HG02678 (cell line): ENCODE data around the gene HCN1.
"Not testable (repeated sequence)": the region's sequence is repeated elsewhere in the genome, so short reads cannot be mapped to it uniquely, and the experiment has no call there.

Source experiments
- ATAC-seq: cut with Tn5 transposase; IDR thresholded peaks from one replicate; pipeline ENCODE4 v1.9.1; 2021; ENCODE audit warnings: mild to moderate bottlenecking, moderate library complexity; ENCODE audit not compliant: unreplicated experiment

The HCN1 gene

DNA sequence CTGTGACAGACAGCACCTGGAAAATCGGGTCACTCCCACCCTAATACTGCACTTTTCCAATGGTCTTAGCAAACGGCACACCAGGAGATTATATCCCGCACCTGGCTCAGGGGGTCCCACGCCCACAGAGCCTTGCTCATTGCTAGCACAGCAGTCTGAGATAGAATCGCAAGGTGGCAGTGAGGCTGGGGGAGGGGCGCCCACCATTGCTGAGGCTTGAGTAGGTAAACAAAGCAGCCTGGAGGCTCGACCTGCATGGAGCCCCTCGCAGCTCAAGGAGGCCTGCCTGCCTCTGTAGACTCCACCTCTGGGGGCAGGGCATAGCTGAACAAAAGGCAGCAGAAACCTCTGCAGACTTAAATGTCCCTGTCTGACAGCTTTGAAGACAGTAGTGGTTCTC is 383.6 kb downstream of the HCN1 start:
- not testable (repeated sequence) for ATAC-seq

DNA sequence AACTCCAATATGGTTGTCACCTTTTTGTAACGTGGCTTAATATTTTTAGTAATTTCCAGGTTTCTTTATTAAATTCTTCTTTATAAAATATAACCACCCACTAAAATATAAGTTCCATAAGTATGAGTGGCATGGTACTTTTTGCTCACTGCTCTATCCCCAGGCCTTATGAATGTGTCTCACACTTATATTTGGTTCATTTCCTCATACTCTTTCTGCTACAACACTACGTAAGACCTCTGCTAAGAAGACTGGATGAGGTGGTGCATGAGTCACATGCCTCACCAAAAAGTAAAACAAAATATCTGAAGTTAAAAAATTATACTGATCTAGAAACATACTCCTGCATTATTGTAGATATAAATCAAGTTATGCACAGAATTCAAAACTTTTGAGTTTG is 400.9 kb downstream of the HCN1 start:
- no peak for ATAC-seq

DNA sequence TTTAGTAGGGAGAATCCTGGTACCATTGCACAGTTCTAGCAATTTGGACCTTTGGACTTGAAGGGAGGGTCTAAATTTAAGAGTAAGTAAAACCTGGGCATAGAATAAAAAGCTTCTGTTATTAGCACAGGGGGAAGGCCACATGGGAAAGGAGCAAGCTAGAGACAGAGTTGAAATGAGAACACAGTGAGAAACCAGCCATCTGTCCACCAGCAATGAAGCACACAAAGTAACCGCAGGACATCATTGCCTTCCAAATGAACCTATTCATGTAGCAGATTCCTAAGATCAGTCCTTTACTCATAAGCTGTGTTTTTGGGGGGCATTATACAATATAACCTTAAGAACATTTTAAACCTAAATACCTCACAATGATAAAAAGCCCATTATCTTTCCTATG is 407.4 kb downstream of the HCN1 start:
- ATAC-seq = no peak

DNA sequence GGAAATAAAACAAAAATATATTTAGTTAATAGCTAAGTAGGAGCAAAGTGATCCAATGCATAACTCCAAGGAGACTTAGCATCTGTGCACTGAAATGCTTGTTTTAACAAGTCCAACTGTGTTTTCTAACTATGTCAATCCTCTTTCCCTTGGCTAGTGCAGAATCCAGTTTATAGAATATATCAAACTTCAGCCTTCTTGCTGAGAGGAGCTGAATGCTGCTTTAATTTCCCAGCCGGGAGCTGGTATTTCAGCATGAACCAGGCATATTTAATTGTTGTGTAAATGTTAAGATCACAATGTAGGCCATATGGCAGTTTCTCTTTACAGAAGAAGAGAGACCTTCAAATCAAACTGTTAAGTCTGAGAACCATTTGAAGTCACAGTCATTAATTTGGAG is 411.7 kb downstream of the HCN1 start:
- ATAC-seq = no peak

DNA sequence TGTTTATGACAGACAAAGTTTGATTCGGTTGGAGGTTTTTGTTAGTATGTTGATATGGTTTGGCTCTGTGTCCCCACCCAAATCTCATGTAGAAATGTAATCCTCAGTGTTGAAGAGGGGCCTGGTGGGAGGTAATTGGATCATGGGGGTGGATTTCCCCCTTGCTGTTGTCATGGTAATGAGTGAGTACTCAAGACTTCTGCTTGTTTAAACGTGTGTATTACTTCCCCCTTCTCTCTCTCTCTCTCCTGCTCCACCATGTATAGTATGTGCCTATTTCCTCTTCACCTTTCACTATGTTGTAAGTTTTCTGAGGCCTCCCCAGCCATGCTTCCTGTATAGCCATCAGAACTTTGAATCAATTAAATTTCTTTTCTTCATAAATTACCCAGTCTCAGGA is 415.1 kb downstream of the HCN1 start:
- ATAC-seq = no peak

DNA sequence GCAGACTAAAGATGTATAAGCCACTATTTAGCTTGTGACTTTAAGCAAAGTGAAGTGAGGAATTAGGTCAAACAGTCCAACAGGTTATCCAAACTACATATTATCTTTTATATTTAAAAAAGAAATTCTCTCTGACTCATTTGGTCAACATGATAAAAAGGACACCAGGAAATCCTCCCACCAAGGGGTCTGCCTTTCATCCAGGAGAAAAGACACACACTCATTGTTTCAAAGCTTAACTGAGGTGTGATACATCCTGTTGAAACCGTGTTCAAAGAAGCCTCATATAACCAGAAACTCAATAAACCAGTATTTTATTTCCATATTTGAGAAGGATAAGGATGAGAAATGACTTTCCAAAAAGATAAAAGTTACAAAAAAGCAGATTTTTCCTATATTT is 417.1 kb downstream of the HCN1 start:
- ATAC-seq = no peak

DNA sequence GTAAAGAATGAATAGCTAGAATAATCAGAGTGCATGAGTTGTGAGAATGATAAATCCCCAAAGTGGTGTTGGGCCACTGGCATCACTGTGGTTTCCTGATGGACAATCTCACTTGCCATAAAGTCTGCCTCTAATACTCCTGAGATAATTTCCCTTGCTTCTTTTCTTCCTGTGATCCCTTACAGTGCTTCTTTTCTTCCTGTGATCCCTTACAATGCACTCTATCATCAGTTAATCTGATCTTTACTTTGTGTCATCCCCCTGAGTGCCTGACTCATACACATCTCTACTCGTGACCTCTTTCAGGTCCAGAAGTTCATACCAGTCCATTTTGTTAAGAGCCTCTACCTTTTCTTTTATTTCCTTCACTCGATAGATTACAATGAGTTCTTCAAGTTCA is 418.3 kb downstream of the HCN1 start:
- no peak for ATAC-seq

DNA sequence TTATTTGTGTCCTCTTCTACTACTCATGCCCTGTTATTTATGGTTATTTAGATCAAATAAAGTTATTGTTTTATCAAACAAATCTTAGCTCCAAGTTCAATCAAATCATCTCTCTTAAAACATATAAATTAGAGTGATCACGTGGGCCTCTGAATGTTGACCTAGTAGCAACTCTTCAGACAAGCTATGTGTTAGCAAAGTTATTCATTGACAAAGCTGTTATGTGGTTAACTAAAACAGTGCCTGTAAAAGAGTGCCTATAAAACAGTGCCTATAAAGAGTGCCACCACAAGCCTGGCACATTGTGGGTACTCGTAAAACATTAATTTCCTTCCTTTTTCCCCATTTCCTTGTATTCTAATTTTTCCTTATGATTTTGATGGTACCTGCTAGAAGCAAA is 421.9 kb downstream of the HCN1 start:
- no peak for ATAC-seq

DNA sequence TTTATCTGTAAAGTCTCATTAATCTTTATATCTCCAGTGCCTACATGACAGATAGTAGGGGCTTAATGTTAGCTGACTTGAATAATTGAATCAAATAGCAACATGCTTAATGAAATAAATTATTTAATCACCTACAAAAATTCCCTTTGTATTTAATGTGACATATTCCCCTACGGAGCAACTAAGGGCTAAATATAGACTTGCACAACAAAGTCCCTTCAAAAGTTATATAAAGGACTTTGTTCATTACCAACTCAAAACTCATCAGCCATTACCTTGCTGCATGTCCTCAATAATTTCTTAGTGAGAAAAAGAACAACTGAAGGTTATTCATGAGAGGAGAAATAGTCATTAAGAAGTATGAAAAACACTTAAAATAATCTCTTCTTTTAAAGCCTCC is 424.6 kb downstream of the HCN1 start:
- no peak for ATAC-seq

DNA sequence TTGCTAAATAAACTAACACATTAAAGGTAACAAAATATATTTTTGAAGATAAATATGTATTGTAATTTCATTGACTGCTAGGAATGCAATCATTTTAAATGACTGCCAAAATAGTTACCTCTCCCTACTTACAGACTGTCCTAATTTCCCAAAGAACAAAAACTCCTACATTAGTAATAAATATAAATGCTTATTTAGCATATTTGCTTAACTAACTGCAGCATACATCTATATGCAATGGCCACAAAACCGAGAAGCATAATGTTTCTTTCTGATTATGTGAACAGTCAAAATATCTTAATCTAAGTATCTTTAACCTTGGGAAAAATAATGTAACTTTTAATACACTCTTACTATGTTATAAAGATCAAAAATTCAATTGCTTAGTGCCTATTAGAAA is 431.7 kb downstream of the HCN1 start:
- ATAC-seq = no peak

DNA sequence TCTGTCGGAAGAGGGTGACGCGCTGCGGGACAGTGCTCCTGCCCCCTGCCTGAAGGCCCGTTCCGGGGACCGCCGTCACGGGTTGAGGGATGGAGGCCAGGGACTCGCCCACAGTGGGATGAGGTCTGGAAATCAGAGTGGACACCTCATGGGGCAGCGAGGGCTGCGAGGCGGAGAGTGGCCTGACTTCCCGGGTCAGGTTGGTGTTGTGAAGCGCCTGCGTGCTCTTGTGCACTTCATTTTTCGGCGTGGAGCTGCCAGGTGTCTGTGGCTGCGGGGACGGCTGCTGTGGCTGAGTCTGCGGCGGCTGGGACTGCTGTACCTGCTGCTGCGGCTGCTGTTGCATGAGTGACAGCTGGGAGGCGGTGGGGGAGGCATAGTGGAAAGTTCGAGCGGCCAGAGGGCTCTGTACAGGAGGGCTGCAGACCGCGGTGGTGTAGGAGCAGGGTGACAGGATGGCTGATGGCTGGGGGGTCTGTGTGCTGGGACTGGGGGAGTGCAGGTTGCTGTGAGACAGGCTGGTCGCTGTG is 434.1 kb downstream of the HCN1 start:
- ATAC-seq = no peak

DNA sequence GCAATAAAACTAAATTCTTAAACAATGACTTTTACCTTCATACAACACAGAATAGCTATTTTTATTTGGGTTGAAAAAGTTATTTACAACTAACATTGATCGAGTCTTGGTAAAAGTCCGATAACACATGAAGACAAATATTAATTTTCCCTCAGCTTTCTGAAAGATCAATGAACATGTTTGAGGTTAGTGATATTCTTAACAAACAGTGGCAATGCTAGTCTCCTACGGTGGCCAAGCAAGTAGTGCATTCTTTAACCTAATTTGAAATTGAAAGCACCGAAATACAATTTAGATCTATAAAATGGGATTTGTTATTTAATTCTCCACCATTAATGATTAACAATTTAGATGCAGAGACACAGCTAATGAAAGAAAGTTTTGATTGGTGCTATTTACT is 435.1 kb downstream of the HCN1 start:
- ATAC-seq = no peak

DNA sequence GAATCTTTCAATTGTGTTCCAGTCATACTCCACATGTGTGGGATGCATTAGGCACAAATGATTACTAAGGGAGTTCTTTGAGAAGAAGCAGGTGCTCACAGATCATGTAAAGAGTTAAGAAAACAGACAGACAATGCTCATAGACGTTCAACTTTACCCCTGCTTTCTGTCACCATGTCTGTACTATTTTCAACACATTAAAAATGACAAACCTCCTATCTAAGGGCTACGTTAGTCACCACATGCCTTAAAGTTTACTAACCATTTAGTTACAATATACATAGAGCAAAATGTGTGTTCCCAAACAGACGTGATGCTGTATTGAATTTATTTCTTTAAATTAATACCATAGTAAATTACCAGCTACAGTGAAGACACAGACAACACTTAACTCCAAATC is 435.9 kb downstream of the HCN1 start:
- no peak for ATAC-seq

DNA sequence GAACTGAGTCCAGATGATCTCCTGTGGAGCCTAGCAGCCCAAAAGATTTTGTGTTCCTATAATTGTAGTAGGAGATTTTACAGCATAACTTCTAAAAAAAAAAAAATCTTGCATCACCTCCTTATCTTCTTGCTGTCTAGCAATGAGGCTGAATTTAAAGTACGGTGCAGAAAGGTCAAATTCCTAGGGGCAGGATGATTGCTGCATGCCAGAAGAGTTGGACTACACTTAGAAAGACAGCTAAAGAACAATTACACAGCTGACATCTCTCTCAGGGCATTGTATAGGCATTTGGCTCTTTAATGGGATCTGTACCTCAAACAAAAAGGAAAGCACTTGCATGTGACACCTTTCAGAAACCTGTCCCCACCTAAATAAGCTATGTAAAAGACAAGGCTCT is 443.2 kb downstream of the HCN1 start:
- no peak for ATAC-seq

DNA sequence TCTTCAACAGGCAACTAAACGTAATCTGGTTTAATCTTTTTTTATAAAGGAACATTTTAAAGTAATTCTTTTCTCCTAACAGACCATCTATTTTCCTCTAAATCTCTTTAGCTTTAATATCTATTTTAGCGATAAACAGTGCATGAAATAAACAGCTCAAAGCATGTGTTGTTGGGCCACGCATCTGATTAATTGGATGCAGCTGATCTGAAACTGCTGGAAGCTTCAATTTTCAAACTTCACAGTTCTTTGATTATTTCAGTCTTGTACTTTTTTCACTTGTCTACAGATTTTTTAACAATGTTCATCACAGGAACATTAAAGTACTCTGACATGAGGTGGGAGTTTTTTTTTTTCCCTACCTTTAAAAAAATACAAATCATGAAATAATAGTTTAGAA is 443.6 kb downstream of the HCN1 start:
- ATAC-seq = no peak

DNA sequence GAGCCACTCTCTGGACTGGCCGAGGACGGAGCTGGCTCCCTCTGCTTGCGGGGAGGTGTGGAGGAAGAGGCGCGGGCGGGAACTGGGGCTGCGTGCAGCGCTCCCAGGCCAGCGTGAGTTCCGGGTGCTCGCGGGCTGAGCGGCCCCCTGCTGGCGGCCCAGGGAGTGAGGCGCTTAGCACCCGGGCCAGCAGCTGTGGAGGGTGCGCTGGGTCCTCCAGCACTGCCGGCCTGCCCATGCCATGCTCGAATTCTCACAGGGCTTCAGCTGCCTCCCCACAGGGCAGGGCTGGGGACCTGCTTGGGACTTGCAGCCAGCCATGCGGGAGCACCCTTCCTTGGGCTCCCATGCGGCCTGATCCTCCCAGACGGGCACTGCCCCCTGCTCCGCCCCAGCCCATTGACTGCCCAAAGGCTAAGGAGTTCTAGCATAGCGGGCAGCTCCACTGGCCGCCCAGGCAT is 470.6 kb downstream of the HCN1 start:
- ATAC-seq = no peak

DNA sequence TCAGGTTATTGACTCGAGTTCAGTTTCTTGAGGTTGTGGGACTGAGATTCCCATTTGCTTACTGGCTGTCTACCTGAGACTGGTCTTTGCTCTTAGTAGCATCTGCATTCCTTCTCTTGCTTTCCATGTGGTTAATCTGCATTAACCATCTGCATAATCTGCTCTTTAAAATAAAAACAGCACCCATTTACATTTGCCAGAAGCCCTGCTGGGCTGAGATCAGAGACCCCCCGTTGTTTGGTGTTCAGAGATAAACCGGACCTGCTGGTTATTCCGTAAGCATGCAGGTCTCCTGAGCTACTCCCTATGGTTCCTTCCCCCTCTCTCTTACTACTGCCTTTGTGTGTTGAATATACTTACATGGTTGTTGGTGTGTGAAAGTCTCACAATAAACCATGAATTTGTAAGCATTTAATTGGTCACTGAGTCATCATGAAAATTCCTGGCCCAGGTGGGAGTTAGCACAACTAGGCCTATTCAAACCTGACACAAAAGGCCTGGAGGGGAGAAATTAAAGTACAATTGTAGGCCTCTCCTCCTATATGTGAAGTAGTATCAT is 490.7 kb downstream of the HCN1 start:
- ATAC-seq = no peak
